ENCODE measurements around the gene TPK1.

DNA sequence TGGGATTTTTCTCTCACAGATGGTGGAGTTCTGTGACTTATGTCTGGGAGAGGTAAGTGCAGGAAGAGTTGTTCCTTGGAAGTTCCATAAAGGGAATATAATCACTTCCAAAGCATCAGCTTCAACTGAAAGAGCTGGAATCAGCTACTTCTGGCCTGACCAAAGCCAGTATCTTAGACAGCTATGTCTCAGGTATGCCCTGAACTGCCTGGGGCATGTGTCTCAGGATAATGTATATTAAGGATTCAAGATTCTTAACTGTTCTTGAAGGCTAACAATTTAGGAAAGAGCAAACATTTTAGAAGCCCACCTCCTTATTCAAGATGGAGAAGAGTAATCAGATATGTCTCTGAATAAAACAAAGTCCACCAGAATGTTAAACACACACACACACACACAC, 420.0 kb downstream of the TPK1 start:
- TF ChIP-seq CTCF (conservative IDR thresholded peaks at IDR 0.05 in 1 of 2, IDR thresholded peaks at IDR 0.05 in 1 of 2; ENCODE audit: low read depth in 1 of 2, low read length in 2 of 2) (no peak), EZH2 (IDR thresholded peaks at IDR 0.05; ENCODE audit: low read length, missing control alignments) (no peak)
